Cardiac muscle cell (in vitro differentiated cells and primary cell): ENCODE results near the gene DGCR6. TPM values are rescaled to one million over a fixed set of nuclear protein-coding genes. Genes with fewer than 3 reads are reported as not detected.
"Not testable (repeated sequence)": the region's sequence is repeated elsewhere in the genome, so short reads cannot be mapped to it uniquely, and the experiment has no call there.

ENCODE experiments used
- DNase-seq, 2 donors: peaks; one replicate each; pipeline versions ENCODE4 v3.0.0 to v3.0.0-alpha.2; 2010 to 2017; ENCODE audit warnings: low read depth in 1 of 2, low spot score in 1 of 2
- H3K27ac ChIP-seq: fragments of 200-600 bp; sonication (generic); 2 replicates; pipeline ENCODE4 v1.5.1; 2016
- H3K27me3 ChIP-seq: fragments of 200-600 bp; sonication (generic); 2 replicates; pipeline ENCODE4 v1.6.0; 2016; ENCODE audit warnings: control low read depth
- H3K36me3 ChIP-seq: fragments of 200-600 bp; sonication (generic); 2 replicates; pipeline ENCODE4 v1.5.1; 2016; ENCODE audit warnings: control low read depth
- H3K4me1 ChIP-seq: fragments of 200-600 bp; sonication (generic); 2 replicates; pipeline ENCODE4 v1.8.1; 2017; ENCODE audit warnings: low read depth, mild to moderate bottlenecking, mixed run types
- H3K4me3 ChIP-seq: fragments of 200-600 bp; sonication (generic); 2 replicates; pipeline ENCODE4 v1.5.1; 2016; ENCODE audit warnings: mild to moderate bottlenecking
- H3K9me3 ChIP-seq: fragments of 200-600 bp; sonication (generic); 2 replicates; pipeline ENCODE4 v1.5.1; 2017; ENCODE audit warnings: low read depth, mild to moderate bottlenecking, control low read depth
- CTCF ChIP-seq: IDR thresholded peaks from 2 replicates; pipeline ENCODE4 v1.5.1; 2012; ENCODE audit warnings: low read depth, mild to moderate bottlenecking, low read length
- polyA plus RNA-seq: library from polyadenylated mRNA; unstranded; fragments of >200 nt; fragmentation: Nextera tagmentation; extraction: Ambion mirVana; gene quantifications from 2 replicates; pipeline ENCODE4 v1.2.1, GENCODE V29; 2016
- total RNA-seq: library from RNA; depleted of rRNA; stranded (reverse); fragments of >200 nt; gene quantifications from 2 replicates; pipeline ENCODE4 v1.2.3, GENCODE V29; 2016

DGCR6 gene
- total RNA-seq (22.3 and 26.2 TPM in 2 replicates), polyA plus RNA-seq (41.4 and 44.8 TPM in 2 replicates)

GRCh38 chr22:18905540-18906409 is at the start of gene DGCR6:
TSS of gene DGCR6 (plus strand) at chr22:18906320. CDS start at chr22:18906375, 55 bp downstream.
- Histone ChIP-seq H3K9me3 (no peaks in the 10 kb centered on the region), H3K27ac (no peak within 1 kb of the TSS), H3K27me3 (no peaks in the 10 kb centered on the region), H3K4me3 (no peak within 1 kb of the TSS), H3K4me1 (no peaks in the 10 kb centered on the region), H3K36me3 (no peaks in the 10 kb centered on the region)
- DNase-seq: no peak
- TF ChIP-seq CTCF: no peak

- not testable (repeated sequence) for H3K4me3 ChIP-seq, H3K27me3 ChIP-seq, H3K36me3 ChIP-seq, H3K9me3 ChIP-seq, H3K27ac ChIP-seq, H3K4me1 ChIP-seq
- DNase-seq: peak in 1 of 2 donors; percentile 5
Measured at GRCh38 chr22:18859314-18859713, 46.8 kb upstream of the DGCR6 start.

GRCh38 chr22:18881260-18881659 is 24.9 kb upstream of the DGCR6 start:
- peak; percentile 0 for DNase-seq
- H3K27ac ChIP-seq: not testable (repeated sequence)

GRCh38 chr22:18884465-18884864 is 21.7 kb upstream of the DGCR6 start:
- not testable (repeated sequence) for H3K36me3 ChIP-seq, H3K9me3 ChIP-seq, H3K27me3 ChIP-seq, H3K4me3 ChIP-seq, H3K4me1 ChIP-seq
- H3K27ac ChIP-seq: peak overlapping the region; percentile 87
- DNase-seq: peak in 1 of 2 donors; percentile 3

More at GRCh38 chr22:18881260-18881659, 24.9 kb upstream of the DGCR6 start:
- not testable (repeated sequence) for H3K9me3 ChIP-seq, H3K4me3 ChIP-seq, H3K27me3 ChIP-seq, H3K4me1 ChIP-seq, H3K36me3 ChIP-seq

- Histone ChIP-seq H3K4me3 (no peak overlapping the region), H3K4me1 (peaks cover 3% of the 10 kb centered on the region), H3K36me3 (no peaks in the 10 kb centered on the region), H3K27ac (no peak overlapping the region), H3K9me3 (no peaks in the 10 kb centered on the region), H3K27me3 (no peaks in the 10 kb centered on the region)
- no peak for TF ChIP-seq CTCF
- DNase-seq: no peak
Measured at GRCh38 chr22:18888115-18888514, 18.0 kb upstream of the DGCR6 start.

GRCh38 chr22:18890510-18891192 is 15.5 kb upstream of the DGCR6 start:
- H3K36me3 ChIP-seq, H3K4me1 ChIP-seq, H3K27ac ChIP-seq, DNase-seq, H3K4me3 ChIP-seq, H3K9me3 ChIP-seq, H3K27me3 ChIP-seq: not testable (repeated sequence)

GRCh38 chr22:18893775-18894174 is 12.3 kb upstream of the DGCR6 start:
- H3K27me3 ChIP-seq, H3K4me3 ChIP-seq, H3K36me3 ChIP-seq, DNase-seq, H3K27ac ChIP-seq, H3K4me1 ChIP-seq, H3K9me3 ChIP-seq: not testable (repeated sequence)

- not testable (repeated sequence) for H3K27me3 ChIP-seq, H3K4me3 ChIP-seq, DNase-seq, H3K36me3 ChIP-seq, H3K4me1 ChIP-seq, H3K27ac ChIP-seq, H3K9me3 ChIP-seq
Measured at GRCh38 chr22:18896037-18896657, 10.0 kb upstream of the DGCR6 start.

GRCh38 chr22:18906410-18906745 is 258 bp downstream of the DGCR6 start:
- not testable (repeated sequence) for DNase-seq, H3K36me3 ChIP-seq, H3K4me3 ChIP-seq, H3K27me3 ChIP-seq, H3K4me1 ChIP-seq, H3K9me3 ChIP-seq, H3K27ac ChIP-seq
